ENCODE data around the gene HDAC4.

The HDAC4 gene

GRCh38 chr2:239278361-239278760 lies 122.5 kb downstream of the HDAC4 start:
- Histone ChIP-seq H3K4me1 (ENCODE audit: insufficient read depth, low read length) (no peaks in the 10 kb centered on the region), H3K4me3 (ENCODE audit: low read length) (no peak overlapping the region), H3K36me3 (ENCODE audit: insufficient read depth, low read depth, low read length) (no peaks in the 10 kb centered on the region), H3K27ac (ENCODE audit: low read length) (no peak overlapping the region), H3K27me3 (ENCODE audit: insufficient read depth, low read length) (no peaks in the 10 kb centered on the region), H3K9me3 (ENCODE audit: insufficient read depth, low read depth, low read length) (no peaks in the 10 kb centered on the region), H3K9ac (ENCODE audit: low read depth, low read length) (no peak overlapping the region)

GRCh38 chr2:239277401-239278085 lies 123.3 kb downstream of the HDAC4 start:
- Histone ChIP-seq H3K36me3 (ENCODE audit: insufficient read depth, low read depth, low read length) (no peaks in the 10 kb centered on the region), H3K27ac (ENCODE audit: low read length) (no peak overlapping the region), H3K4me1 (ENCODE audit: insufficient read depth, low read length) (no peaks in the 10 kb centered on the region), H3K9ac (ENCODE audit: low read depth, low read length) (no peak overlapping the region), H3K4me3 (ENCODE audit: low read length) (no peak overlapping the region), H3K27me3 (ENCODE audit: insufficient read depth, low read length) (no peaks in the 10 kb centered on the region), H3K9me3 (ENCODE audit: insufficient read depth, low read depth, low read length) (no peaks in the 10 kb centered on the region)

GRCh38 chr2:239276851-239277250 lies 124.0 kb downstream of the HDAC4 start:
- no peak overlapping the region for H3K4me3 ChIP-seq (ENCODE audit: low read length)
- no peaks in the 10 kb centered on the region for H3K9me3 ChIP-seq (ENCODE audit: insufficient read depth, low read depth, low read length)
- no peak overlapping the region for H3K9ac ChIP-seq (ENCODE audit: low read depth, low read length)
- no peaks in the 10 kb centered on the region for H3K27me3 ChIP-seq (ENCODE audit: insufficient read depth, low read length)
- H3K27ac ChIP-seq (ENCODE audit: low read length): no peak overlapping the region
- H3K4me1 ChIP-seq (ENCODE audit: insufficient read depth, low read length): no peaks in the 10 kb centered on the region
- no peaks in the 10 kb centered on the region for H3K36me3 ChIP-seq (ENCODE audit: insufficient read depth, low read depth, low read length)

- H3K27me3 ChIP-seq (ENCODE audit: insufficient read depth, low read length): no peaks in the 10 kb centered on the region
- H3K9ac ChIP-seq (ENCODE audit: low read depth, low read length): no peak overlapping the region
- no peaks in the 10 kb centered on the region for H3K4me1 ChIP-seq (ENCODE audit: insufficient read depth, low read length)
- no peaks in the 10 kb centered on the region for H3K36me3 ChIP-seq (ENCODE audit: insufficient read depth, low read depth, low read length)
- no peak overlapping the region for H3K4me3 ChIP-seq (ENCODE audit: low read length)
- H3K9me3 ChIP-seq (ENCODE audit: insufficient read depth, low read depth, low read length): no peaks in the 10 kb centered on the region
- no peak overlapping the region for H3K27ac ChIP-seq (ENCODE audit: low read length)
Observed at GRCh38 chr2:239275847-239276831, 124.7 kb downstream of the HDAC4 start.

- no peak overlapping the region for H3K27ac ChIP-seq (ENCODE audit: low read length)
- no peak overlapping the region for H3K4me3 ChIP-seq (ENCODE audit: low read length)
Observed at GRCh38 chr2:239275044-239275685, 125.7 kb downstream of the HDAC4 start.

GRCh38 chr2:239274391-239275043 lies 126.3 kb downstream of the HDAC4 start:
- no peak overlapping the region for H3K9ac ChIP-seq (ENCODE audit: low read depth, low read length)
- no peaks in the 10 kb centered on the region for H3K9me3 ChIP-seq (ENCODE audit: insufficient read depth, low read depth, low read length)
- no peak overlapping the region for H3K4me3 ChIP-seq (ENCODE audit: low read length)
- no peaks in the 10 kb centered on the region; the same call in 1 of the 2 replicates for H3K4me1 ChIP-seq (ENCODE audit: insufficient read depth, low read length)
- H3K27me3 ChIP-seq (ENCODE audit: insufficient read depth, low read length): no peaks in the 10 kb centered on the region
- no peak overlapping the region for H3K27ac ChIP-seq (ENCODE audit: low read length)
- no peaks in the 10 kb centered on the region for H3K36me3 ChIP-seq (ENCODE audit: insufficient read depth, low read depth, low read length)

More at GRCh38 chr2:239275044-239275685, 125.7 kb downstream of the HDAC4 start:
- no peaks in the 10 kb centered on the region; the same call in 1 of the 2 replicates for H3K4me1 ChIP-seq (ENCODE audit: insufficient read depth, low read length)
- no peaks in the 10 kb centered on the region for H3K9me3 ChIP-seq (ENCODE audit: insufficient read depth, low read depth, low read length)
- no peak overlapping the region for H3K9ac ChIP-seq (ENCODE audit: low read depth, low read length)
- H3K27me3 ChIP-seq (ENCODE audit: insufficient read depth, low read length): no peaks in the 10 kb centered on the region
- no peaks in the 10 kb centered on the region for H3K36me3 ChIP-seq (ENCODE audit: insufficient read depth, low read depth, low read length)

- Histone ChIP-seq H3K9ac (ENCODE audit: low read depth, low read length) (no peak overlapping the region), H3K27me3 (ENCODE audit: insufficient read depth, low read length) (no peaks in the 10 kb centered on the region), H3K27ac (ENCODE audit: low read length) (no peak overlapping the region), H3K4me1 (ENCODE audit: insufficient read depth, low read length) (no peaks in the 10 kb centered on the region; the same call in 1 of the 2 replicates), H3K9me3 (ENCODE audit: insufficient read depth, low read depth, low read length) (no peaks in the 10 kb centered on the region), H3K4me3 (ENCODE audit: low read length) (no peak overlapping the region), H3K36me3 (ENCODE audit: insufficient read depth, low read depth, low read length) (no peaks in the 10 kb centered on the region)
Observed at GRCh38 chr2:239273280-239274234, 127.3 kb downstream of the HDAC4 start.

- Histone ChIP-seq H3K4me1 (ENCODE audit: insufficient read depth, low read length) (no peaks in the 10 kb centered on the region; the same call in 1 of the 2 replicates), H3K27ac (ENCODE audit: low read length) (no peak overlapping the region), H3K4me3 (ENCODE audit: low read length) (no peak overlapping the region), H3K36me3 (ENCODE audit: insufficient read depth, low read depth, low read length) (no peaks in the 10 kb centered on the region), H3K9ac (ENCODE audit: low read depth, low read length) (no peak overlapping the region), H3K9me3 (ENCODE audit: insufficient read depth, low read depth, low read length) (no peaks in the 10 kb centered on the region), H3K27me3 (ENCODE audit: insufficient read depth, low read length) (no peaks in the 10 kb centered on the region)
Observed at GRCh38 chr2:239272626-239273025, 128.2 kb downstream of the HDAC4 start.

GRCh38 chr2:239271882-239272281 lies 128.9 kb downstream of the HDAC4 start:
- Histone ChIP-seq H3K4me1 (ENCODE audit: insufficient read depth, low read length) (no peaks in the 10 kb centered on the region; the same call in 1 of the 2 replicates), H3K36me3 (ENCODE audit: insufficient read depth, low read depth, low read length) (no peaks in the 10 kb centered on the region), H3K4me3 (ENCODE audit: low read length) (no peak overlapping the region), H3K27ac (ENCODE audit: low read length) (no peak overlapping the region), H3K9me3 (ENCODE audit: insufficient read depth, low read depth, low read length) (no peaks in the 10 kb centered on the region), H3K27me3 (ENCODE audit: insufficient read depth, low read length) (no peaks in the 10 kb centered on the region), H3K9ac (ENCODE audit: low read depth, low read length) (no peak overlapping the region)

- Histone ChIP-seq H3K9me3 (ENCODE audit: insufficient read depth, low read depth, low read length) (no peaks in the 10 kb centered on the region), H3K36me3 (ENCODE audit: insufficient read depth, low read depth, low read length) (no peaks in the 10 kb centered on the region), H3K9ac (ENCODE audit: low read depth, low read length) (no peak overlapping the region), H3K4me1 (ENCODE audit: insufficient read depth, low read length) (no peaks in the 10 kb centered on the region; the same call in 1 of the 2 replicates), H3K4me3 (ENCODE audit: low read length) (no peak overlapping the region), H3K27me3 (ENCODE audit: insufficient read depth, low read length) (no peaks in the 10 kb centered on the region), H3K27ac (ENCODE audit: low read length) (no peak overlapping the region)
Observed at GRCh38 chr2:239271471-239271870, 129.3 kb downstream of the HDAC4 start.

Data from iPS-20b (cell line).